Subcutaneous adipose tissue (tissue), 4 donors: Measurements from ENCODE around the gene SHB. TPM values are rescaled to one million over a fixed set of nuclear protein-coding genes. Genes with fewer than 3 reads are reported as not detected.

Experiments used
- total RNA-seq, 4 donors: library from RNA; depleted of rRNA; stranded (reverse); fragments of >200 nt; gene quantifications; one replicate each; pipeline ENCODE4 v1.1.0, GENCODE V29; 2016
- TF ChIP-seq, protein P1 (sequence below): fragments of 450-650 bp; IDR thresholded peaks from one replicate; pipeline ENCODE4 v1.5.1; 2016; ENCODE audit warnings: low read depth, mild to moderate bottlenecking, control low read depth, antibody characterized with exemption, moderate library complexity

The SHB gene
- total RNA-seq, 4 donors from 2014 or later, result 2.6 to 5.7 (median 4.7) TPM

DNA sequence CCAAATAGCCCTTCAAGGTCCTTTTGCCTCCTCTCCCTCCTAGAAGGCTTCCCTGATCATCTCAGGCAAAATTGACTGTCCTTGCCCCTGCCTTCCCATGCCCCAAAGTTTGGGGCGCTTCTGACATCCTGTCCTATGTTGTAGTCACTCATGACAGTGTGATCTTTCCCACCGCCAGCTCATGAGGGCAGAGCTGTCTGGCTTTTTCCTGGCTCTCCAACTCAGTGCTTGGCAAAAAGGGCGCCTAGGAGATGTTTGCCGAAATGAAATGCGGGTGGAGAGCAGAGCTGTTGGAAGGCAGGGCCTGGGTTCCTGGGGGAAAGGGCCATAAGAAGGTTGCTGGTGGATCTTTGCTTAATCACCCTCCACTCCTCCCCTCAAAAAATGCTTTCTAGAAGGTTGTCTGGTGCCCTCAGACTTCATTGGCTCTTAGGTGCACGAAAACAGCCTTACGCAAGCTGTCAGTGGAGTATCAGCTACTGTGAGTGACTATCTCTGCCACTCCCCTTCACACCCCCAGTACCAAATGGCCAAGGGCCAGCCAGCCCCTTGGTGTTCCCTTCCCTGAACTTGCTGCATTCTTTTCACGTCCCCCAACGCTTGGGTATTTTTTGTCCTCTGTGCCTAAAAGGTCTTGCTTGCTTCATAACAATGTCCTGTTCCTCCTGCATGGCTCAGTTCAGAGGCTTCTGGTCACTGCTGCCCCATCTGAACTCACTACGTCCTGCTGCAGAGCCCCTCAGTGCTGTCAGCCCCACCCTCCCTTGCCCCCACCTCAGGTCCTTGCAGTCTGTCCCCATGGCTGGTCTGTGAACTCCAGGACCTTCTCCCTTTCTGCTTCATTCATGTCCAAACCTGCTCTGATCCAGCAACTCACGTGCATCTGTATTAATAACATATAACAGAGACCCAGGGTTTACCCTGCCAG is 162.5 kb downstream of the SHB start:
- TF ChIP-seq, protein P1, sequence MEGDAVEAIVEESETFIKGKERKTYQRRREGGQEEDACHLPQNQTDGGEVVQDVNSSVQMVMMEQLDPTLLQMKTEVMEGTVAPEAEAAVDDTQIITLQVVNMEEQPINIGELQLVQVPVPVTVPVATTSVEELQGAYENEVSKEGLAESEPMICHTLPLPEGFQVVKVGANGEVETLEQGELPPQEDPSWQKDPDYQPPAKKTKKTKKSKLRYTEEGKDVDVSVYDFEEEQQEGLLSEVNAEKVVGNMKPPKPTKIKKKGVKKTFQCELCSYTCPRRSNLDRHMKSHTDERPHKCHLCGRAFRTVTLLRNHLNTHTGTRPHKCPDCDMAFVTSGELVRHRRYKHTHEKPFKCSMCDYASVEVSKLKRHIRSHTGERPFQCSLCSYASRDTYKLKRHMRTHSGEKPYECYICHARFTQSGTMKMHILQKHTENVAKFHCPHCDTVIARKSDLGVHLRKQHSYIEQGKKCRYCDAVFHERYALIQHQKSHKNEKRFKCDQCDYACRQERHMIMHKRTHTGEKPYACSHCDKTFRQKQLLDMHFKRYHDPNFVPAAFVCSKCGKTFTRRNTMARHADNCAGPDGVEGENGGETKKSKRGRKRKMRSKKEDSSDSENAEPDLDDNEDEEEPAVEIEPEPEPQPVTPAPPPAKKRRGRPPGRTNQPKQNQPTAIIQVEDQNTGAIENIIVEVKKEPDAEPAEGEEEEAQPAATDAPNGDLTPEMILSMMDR, result no peak

- TF ChIP-seq, protein P1, result no peak
Observed at GRCh38 chr9:37905776-37906175, 163.3 kb downstream of the SHB start.

- TF ChIP-seq, protein P1, result no peak
Observed at GRCh38 chr9:37905131-37905505, 163.9 kb downstream of the SHB start.

DNA sequence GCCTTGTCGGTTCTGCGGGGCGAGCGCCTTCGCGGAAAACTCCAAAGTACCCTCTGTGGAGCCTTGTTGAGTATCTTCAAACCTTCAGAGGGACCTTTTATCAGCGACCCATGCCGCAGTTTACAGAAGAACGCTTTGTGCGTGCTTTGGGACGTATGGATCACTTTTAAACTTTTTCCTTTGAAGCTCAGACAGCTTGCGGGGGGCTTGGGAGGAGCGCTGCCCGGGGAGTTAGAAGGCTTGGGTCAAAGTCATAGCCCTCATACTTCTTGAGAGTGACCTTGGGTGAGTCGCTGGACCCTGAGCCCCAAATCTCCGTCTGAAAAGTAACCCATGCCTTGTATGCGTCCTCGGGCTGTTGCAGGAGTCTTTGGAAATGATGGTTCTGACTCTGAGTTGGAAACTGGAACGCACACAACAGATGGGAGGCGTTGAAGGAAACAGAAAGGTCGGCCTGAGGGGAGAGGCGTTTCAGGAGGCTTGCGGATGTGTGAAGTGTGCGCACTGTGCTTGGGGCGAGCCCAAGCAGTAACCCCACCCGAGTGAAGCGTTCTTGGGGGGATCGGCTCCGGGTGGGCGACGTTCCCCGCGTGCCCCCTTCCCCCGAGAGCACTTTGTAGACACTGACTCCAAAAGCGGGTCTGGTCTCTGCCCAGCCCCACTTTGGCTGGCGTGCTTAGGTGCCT is 164.4 kb downstream of the SHB start:
- TF ChIP-seq, protein P1, result no peak

DNA sequence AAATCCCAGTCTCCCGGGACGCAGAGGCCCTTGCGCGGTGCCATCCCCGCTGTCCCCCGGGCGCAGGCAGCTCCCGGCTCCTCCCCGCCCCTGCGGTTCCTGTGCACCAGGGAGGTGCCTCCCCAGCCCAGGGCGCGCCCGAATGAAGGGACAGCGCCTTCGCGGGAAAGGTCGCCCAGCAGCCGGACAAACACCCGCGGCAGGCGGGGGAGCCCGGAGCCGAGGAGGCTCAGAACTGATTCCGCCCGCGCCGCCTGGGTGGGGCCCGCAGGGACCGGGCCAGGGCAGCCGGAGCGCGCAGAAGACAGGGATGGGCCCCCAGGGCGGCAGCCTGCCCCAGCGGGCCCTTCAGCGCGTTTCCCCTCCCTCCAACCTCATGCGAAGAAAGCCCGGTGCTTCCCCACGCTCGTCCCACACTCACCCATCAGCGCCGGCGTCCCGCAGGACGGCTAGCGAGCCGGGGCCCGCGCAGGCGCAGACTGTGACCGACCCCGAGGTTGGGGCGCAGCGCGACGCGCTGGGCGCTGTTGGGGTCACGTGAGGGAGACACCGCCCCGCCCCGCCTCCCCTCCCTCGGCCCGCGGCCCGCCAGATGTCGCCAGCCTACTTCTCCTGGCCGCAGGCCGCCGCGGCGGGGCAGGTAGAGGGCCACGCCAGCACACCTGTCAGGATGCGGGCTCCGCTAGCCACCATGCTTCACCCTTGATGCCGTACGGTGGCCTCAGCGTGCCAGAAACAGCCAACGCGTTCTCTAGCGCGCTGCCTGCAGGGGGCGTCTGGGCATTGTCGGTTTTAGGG is 165.2 kb downstream of the SHB start, which contains the start of gene SLC25A51:
Gene SLC25A51, minus strand, starts transcription at position 481 of the 798 bp plus-strand sequence. CDS start 15,577 bp downstream, outside the sequence.
- TF ChIP-seq, protein P1, result no peak

GRCh38 chr9:37902796-37903646 is 166.0 kb downstream of the SHB start:
- TF ChIP-seq, protein P1, result no peak
